KMS-11 (cell line): ENCODE measurements around the gene ZNF678.

ENCODE experiments used
- H2AFZ ChIP-seq: fragments of 200-600 bp; sonication (generic); 2 replicates; pipeline ENCODE4 v1.6.1; 2016; ENCODE audit warnings: antibody characterized with exemption, mixed run types, low read depth
- H3K27ac ChIP-seq: fragments of 200-600 bp; sonication (generic); 2 replicates; pipeline ENCODE4 v1.6.1; 2016; ENCODE audit warnings: mild to moderate bottlenecking, mixed run types
- H3K27me3 ChIP-seq: fragments of 200-600 bp; sonication (generic); 2 replicates; pipeline ENCODE4 v1.6.1; 2017; ENCODE audit warnings: mild to moderate bottlenecking, low read depth, mixed run types, moderate library complexity; ENCODE audit not compliant: insufficient read depth
- H3K36me3 ChIP-seq: fragments of 200-600 bp; sonication (generic); 2 replicates; pipeline ENCODE4 v1.6.1; 2017; ENCODE audit warnings: mild to moderate bottlenecking, mixed run types; ENCODE audit not compliant: insufficient read depth
- H3K4me1 ChIP-seq: fragments of 200-600 bp; sonication (generic); 2 replicates; pipeline ENCODE4 v1.6.1; 2016; ENCODE audit warnings: mild to moderate bottlenecking, low read depth, mixed run types; ENCODE audit not compliant: poor library complexity, severe bottlenecking
- H3K4me2 ChIP-seq: fragments of 200-600 bp; sonication (generic); 2 replicates; pipeline ENCODE4 v1.7.0; 2016; ENCODE audit warnings: mild to moderate bottlenecking, mixed run types
- H3K4me3 ChIP-seq: fragments of 200-600 bp; sonication (generic); IDR thresholded peaks from 2 replicates; pipeline ENCODE4 v1.6.1; 2017; ENCODE audit warnings: low read depth, low read length, mixed read lengths; ENCODE audit not compliant: insufficient read depth
- H3K79me2 ChIP-seq: fragments of 200-600 bp; sonication (generic); 2 replicates; pipeline ENCODE4 v1.6.1; 2016; ENCODE audit warnings: low read depth, mixed run types; ENCODE audit not compliant: insufficient read depth
- H3K9ac ChIP-seq: fragments of 200-600 bp; sonication (generic); 2 replicates; pipeline ENCODE4 v1.6.1; 2016; ENCODE audit warnings: mild to moderate bottlenecking, mixed run types
- H4K20me1 ChIP-seq: fragments of 200-600 bp; sonication (generic); 2 replicates; pipeline ENCODE4 v1.6.1; 2016; ENCODE audit warnings: mild to moderate bottlenecking, mixed run types; ENCODE audit not compliant: insufficient read depth
- TF ChIP-seq, protein P1 (sequence below): fragments of 200-600 bp; sonication (generic); conservative IDR thresholded peaks from 2 replicates; pipeline ENCODE4 v1.6.1; 2017; ENCODE audit warnings: low read depth, mild to moderate bottlenecking, antibody characterized with exemption, low read length, moderate library complexity, mixed read lengths

ZNF678 gene

DNA sequence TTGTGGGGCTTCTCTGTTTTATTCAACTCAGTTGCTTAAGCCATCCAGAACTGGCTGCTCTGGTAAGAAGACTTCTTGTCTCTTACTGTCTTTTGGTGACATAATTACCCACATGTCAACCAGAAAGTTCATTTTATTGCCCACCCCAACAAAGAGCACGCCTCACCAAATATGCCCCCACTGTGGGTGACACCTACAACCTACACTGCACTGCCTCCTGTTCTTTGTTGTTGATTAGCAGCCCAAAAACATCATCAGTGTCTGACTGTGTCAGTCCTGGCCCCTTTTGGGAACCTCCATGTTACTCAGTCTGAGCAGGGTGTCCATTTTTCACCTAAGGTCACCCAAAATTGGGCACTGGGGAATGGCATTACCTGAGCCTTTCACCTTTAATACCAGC, 49.3 kb downstream of the ZNF678 start:
- Histone ChIP-seq H3K9ac (no peak overlapping the region), H3K27me3 (no peaks in the 10 kb centered on the region), H3K4me3 (no peak overlapping the region), H3K4me2 (no peak overlapping the region), H3K4me1 (no peaks in the 10 kb centered on the region), H3K79me2 (no peaks in the 10 kb centered on the region), H3K36me3 (no peaks in the 10 kb centered on the region), H2AFZ (no peak overlapping the region), H4K20me1 (no peaks in the 10 kb centered on the region), H3K27ac (no peak overlapping the region)
- TF ChIP-seq, protein P1, sequence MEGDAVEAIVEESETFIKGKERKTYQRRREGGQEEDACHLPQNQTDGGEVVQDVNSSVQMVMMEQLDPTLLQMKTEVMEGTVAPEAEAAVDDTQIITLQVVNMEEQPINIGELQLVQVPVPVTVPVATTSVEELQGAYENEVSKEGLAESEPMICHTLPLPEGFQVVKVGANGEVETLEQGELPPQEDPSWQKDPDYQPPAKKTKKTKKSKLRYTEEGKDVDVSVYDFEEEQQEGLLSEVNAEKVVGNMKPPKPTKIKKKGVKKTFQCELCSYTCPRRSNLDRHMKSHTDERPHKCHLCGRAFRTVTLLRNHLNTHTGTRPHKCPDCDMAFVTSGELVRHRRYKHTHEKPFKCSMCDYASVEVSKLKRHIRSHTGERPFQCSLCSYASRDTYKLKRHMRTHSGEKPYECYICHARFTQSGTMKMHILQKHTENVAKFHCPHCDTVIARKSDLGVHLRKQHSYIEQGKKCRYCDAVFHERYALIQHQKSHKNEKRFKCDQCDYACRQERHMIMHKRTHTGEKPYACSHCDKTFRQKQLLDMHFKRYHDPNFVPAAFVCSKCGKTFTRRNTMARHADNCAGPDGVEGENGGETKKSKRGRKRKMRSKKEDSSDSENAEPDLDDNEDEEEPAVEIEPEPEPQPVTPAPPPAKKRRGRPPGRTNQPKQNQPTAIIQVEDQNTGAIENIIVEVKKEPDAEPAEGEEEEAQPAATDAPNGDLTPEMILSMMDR = no peak

DNA sequence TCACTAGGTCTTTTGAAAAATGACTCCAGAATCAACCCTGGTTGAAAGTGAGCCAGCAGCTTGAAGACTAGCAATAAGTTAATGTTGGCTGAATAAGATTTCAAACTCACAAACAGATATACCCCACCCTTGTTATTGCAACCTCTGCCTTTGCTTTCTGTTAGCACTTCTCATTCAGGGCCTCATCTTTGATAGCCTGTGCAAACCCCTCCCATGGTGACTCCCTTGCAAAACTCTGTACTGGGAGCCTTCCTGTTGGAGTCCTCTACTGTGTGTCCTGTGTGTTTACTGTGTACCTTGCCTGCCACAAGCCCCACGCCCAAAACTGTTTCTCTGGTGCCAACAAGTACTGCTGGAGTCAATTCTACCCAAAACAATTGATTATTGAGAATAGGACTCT, 50.2 kb downstream of the ZNF678 start:
- no peaks in the 10 kb centered on the region for H3K79me2 ChIP-seq
- H3K27me3 ChIP-seq = no peaks in the 10 kb centered on the region
- no peaks in the 10 kb centered on the region for H3K36me3 ChIP-seq
- H3K9ac ChIP-seq = no peak overlapping the region
- H3K27ac ChIP-seq = no peak overlapping the region
- H3K4me1 ChIP-seq = no peaks in the 10 kb centered on the region
- no peaks in the 10 kb centered on the region for H4K20me1 ChIP-seq
- H3K4me2 ChIP-seq = no peak overlapping the region
- H3K4me3 ChIP-seq = no peak overlapping the region
- H2AFZ ChIP-seq = no peak overlapping the region
- TF ChIP-seq, protein P1 = no peak

DNA sequence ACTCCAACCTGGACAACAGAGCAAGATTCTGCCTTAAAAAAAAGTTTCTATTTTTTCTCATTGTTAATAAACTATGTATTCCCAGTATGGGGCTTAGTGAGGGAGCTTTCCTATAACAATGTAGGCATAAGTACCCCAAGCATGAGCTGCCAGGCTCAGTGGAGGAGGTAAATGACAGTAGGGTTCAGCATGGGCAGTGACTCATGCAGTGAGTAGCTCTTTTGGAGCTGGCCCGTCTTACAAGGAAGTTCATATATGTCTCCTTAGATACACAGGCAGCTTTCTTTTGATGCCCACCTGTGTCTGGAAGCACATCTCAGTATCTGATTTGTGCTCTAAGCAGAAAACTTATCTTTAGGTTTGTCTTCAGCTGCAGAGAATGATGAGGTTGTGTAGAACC, 57.9 kb downstream of the ZNF678 start:
- TF ChIP-seq, protein P1 = no peak
- Histone ChIP-seq H3K4me3 (no peak overlapping the region), H3K27ac (no peak overlapping the region)

DNA sequence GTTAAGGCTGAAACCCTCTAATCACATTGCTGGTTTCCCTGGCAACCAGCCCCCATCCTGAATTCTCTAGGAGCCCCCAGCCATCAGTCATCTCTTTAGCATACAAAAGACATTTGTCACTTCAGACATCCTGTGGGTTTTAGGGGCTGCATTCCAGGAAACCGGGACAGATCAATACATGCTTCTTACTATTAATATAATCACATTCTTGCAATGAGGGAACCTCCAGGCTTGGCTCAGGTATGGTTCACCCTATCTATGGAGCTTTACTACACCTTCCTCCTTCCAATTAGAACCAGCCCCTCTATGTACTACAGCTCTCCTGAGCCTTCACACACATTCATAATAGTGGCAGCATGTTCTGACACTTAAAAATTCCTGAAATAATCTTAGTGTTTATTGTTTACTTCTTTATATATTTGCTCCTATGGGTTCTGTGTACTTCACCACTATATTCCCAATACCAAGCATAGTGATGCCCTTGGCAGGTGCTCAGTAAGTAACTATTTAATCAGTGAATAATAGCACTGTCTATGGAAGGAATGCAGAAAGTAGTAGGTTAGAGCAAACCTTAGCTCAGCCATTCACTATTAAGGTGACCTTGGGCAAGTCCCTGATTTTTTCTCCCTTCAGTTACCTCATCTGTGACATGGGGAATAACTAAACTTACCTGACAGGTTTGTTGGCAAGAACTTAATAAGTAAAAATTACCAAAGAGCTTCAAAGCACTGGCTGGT, 59.6 kb downstream of the ZNF678 start:
- no peak overlapping the region for H3K9ac ChIP-seq
- H3K27me3 ChIP-seq = no peaks in the 10 kb centered on the region
- no peaks in the 10 kb centered on the region for H3K79me2 ChIP-seq
- H4K20me1 ChIP-seq = no peaks in the 10 kb centered on the region
- TF ChIP-seq, protein P1 = no peak
- H3K27ac ChIP-seq = no peak overlapping the region
- no peaks in the 10 kb centered on the region for H3K4me1 ChIP-seq
- no peaks in the 10 kb centered on the region for H3K36me3 ChIP-seq
- H3K4me3 ChIP-seq = no peak overlapping the region
- no peak overlapping the region for H3K4me2 ChIP-seq
- no peak overlapping the region for H2AFZ ChIP-seq

More for the DNA sequence above, 57.9 kb downstream of the ZNF678 start:
- Histone ChIP-seq H3K4me2 (no peak overlapping the region), H4K20me1 (no peaks in the 10 kb centered on the region), H3K27me3 (no peaks in the 10 kb centered on the region), H3K36me3 (no peaks in the 10 kb centered on the region), H3K79me2 (no peaks in the 10 kb centered on the region), H2AFZ (no peak overlapping the region), H3K4me1 (no peaks in the 10 kb centered on the region), H3K9ac (no peak overlapping the region)
